Measurements from ENCODE around the gene RNF167. TPM values are rescaled to one million over a fixed set of nuclear protein-coding genes. Genes with fewer than 3 reads are reported as not detected.

RNF167 gene
- total RNA-seq, 1 experiment from 2014 or later = 100.0 TPM

DNA sequence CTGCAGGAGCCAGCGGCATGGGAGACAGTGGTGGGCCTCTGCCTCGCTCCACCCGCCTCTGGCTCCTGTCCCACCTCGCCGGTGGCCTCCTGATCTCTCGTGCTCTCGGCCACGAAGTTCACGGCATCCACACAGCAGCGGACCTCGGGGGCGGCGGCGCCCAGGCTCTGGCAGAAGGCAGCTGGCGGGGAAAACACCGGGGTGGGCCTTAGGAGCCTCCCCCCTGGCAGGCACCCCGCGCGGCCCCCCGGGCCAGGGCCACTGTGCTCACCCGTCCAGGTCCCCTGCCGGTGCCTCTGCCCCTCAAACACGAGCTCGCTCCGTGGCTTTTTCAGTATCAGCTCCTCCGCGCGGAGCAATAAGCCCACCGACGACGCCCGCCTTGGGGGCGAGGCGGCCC lies 41.1 kb upstream of the RNF167 start:
- BruUV-seq (replicated peaks) = no TSS peak
- Mint-ChIP-seq H3K9me3 (ENCODE audit: unreplicated experiment) (no peaks in the 10 kb centered on the region), H3K4me1 (ENCODE audit: insufficient read depth, unreplicated experiment) (peaks cover 17% of the 10 kb centered on the region), H3K36me3 (ENCODE audit: insufficient read depth, unreplicated experiment) (peaks cover 58% of the 10 kb centered on the region), H3K27me3 (ENCODE audit: insufficient read depth, unreplicated experiment) (no peaks in the 10 kb centered on the region), H3K27ac (ENCODE audit: low read depth, unreplicated experiment) (no peak overlapping the region), H3K4me3 (ENCODE audit: unreplicated experiment) (no peak overlapping the region)
- intact Hi-C loops (cut with micrococcal nuclease) = no loop called here
- no peak for DNase-seq (ENCODE audit: unreplicated experiment)
- TF ChIP-seq, protein P1, sequence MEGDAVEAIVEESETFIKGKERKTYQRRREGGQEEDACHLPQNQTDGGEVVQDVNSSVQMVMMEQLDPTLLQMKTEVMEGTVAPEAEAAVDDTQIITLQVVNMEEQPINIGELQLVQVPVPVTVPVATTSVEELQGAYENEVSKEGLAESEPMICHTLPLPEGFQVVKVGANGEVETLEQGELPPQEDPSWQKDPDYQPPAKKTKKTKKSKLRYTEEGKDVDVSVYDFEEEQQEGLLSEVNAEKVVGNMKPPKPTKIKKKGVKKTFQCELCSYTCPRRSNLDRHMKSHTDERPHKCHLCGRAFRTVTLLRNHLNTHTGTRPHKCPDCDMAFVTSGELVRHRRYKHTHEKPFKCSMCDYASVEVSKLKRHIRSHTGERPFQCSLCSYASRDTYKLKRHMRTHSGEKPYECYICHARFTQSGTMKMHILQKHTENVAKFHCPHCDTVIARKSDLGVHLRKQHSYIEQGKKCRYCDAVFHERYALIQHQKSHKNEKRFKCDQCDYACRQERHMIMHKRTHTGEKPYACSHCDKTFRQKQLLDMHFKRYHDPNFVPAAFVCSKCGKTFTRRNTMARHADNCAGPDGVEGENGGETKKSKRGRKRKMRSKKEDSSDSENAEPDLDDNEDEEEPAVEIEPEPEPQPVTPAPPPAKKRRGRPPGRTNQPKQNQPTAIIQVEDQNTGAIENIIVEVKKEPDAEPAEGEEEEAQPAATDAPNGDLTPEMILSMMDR (IDR thresholded peaks at IDR 0.05; ENCODE audit: unreplicated experiment) = no peak
- POLR2A ChIA-PET = interaction anchor here (0.6 to 2.2 kb wide), 5 partner anchors 9 to 219 kb away, joined by 3 to 8 read pairs (median 3); partner anchors contain the start of genes PSMB6 and SPAG7
- CTCF ChIA-PET = interaction anchor here (0.6 to 1.0 kb wide), 3 partner anchors 10 to 13 kb away, joined by 3 to 5 read pairs (median 3); no protein-coding TSS in a partner anchor

DNA sequence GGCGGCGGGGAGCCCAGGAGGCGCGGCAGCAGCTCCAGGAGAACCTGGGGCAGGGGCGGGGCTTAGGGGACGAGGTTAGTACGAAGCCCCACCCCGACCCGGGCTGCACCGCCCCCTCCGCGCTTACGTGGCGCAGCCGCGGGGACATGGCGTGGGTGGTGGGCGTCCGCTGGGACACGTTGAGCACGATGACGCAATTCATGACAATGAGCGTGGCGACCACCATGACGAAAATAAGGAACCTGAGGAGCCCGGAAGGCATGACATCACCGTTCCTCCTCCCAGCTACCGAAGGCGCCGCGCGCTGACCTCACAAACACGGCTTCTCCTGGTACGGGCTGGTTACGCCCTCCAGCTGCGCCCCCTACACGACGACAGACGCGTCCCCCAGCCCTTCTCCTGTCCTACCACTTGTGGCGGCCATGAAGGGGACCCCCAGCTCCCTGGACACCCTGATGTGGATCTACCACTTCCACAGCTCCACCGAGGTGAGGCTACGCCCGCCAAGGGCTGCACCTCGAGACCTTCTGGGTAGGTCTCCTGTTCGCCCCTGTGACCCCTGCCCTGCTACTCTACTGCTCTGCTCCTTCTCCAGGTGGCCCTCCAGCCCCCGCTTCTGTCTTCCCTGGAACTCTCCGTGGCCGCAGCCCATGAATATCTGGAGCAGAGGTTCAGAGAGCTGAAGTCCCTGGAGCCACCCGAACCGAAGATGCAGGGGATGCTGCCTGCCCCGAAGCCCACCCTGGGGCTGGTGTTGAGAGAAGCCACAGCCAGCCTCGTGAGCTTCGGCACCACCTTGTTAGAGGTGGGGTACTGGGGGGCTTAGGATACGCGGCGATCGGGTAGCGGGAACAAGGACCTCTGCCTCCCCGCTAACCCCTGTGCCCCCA lies 40.5 kb upstream of the RNF167 start, which contains the start of gene C17orf107:
TSS of gene C17orf107 (plus strand) at position 196 of the 890 bp plus-strand sequence. CDS start at position 423, 227 bp downstream.
- H3K4me3 Mint-ChIP-seq (ENCODE audit: unreplicated experiment) = no peak within 1 kb of the TSS
- BruUV-seq (replicated peaks) = no TSS peak

DNA sequence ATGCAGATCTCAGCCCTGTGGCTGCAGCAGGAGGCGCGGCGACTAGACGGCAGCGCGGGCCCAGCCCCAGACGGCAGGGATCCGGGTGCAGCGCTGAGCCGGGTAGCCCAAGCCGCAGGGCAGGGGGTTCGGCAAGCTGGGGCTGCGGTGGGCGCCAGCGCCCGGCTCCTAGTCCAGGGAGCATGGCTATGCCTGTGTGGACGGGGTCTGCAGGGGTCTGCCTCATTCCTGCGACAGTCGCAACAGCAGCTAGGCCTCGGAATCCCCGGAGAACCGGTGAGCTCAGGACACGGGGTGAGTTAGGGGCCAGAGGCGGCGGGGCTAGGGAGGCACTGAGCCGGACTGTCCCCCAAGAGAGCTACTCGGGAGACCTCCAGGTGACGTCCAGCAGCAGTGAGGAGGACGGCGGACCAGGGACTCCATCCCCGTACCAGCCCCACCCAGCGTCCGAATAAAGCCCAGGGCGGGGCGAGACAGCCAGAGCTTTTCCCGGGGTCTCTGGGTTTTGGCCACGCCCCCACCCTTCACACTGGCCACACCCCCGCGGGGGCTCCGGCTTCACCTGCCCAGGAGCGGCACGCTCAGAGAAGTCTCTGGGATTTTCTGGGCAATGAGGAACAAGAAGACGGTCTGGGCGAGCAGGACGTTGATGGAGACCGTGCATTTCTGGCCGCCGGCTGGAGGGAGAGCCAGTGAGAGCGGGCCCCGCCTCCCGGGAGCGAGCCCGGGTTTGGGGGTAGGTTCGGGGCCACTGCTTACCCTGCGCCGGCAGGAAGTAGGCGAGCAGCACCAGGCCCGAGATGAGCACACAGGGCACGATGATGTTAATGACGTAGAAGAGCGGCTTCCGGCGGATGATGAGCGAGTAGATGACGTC lies 39.6 kb upstream of the RNF167 start:
- intact Hi-C loops (cut with micrococcal nuclease) = loop anchor here (5.0 to 10.0 kb wide), 2 partner anchors 333 to 1534 kb away; partner anchors contain the start of gene AIPL1
- CTCF ChIA-PET = interaction anchor here (0.5 to 4.2 kb wide), 8 partner anchors 8 to 110 kb away, joined by 3 to 38 read pairs (median 3); no protein-coding TSS in a partner anchor
- no peak overlapping the region for H3K27ac Mint-ChIP-seq (ENCODE audit: low read depth, unreplicated experiment)
- BruUV-seq (replicated peaks) = no TSS peak
- no peak for DNase-seq (ENCODE audit: unreplicated experiment)
- peaks cover 17% of the 10 kb centered on the region for H3K4me1 Mint-ChIP-seq (ENCODE audit: insufficient read depth, unreplicated experiment)
- H3K9me3 Mint-ChIP-seq (ENCODE audit: unreplicated experiment) = no peaks in the 10 kb centered on the region
- TF ChIP-seq, protein P1 (IDR thresholded peaks at IDR 0.05; ENCODE audit: unreplicated experiment) = no peak
- POLR2A ChIA-PET = interaction anchor here (0.7 to 2.2 kb wide), 6 partner anchors 7 to 168 kb away, joined by 3 to 8 read pairs (median 4); partner anchors contain the start of gene SPAG7
- no peaks in the 10 kb centered on the region for H3K27me3 Mint-ChIP-seq (ENCODE audit: insufficient read depth, unreplicated experiment)
- no peak overlapping the region for H3K4me3 Mint-ChIP-seq (ENCODE audit: unreplicated experiment)
- H3K36me3 Mint-ChIP-seq (ENCODE audit: insufficient read depth, unreplicated experiment) = peaks cover 65% of the 10 kb centered on the region

More for the DNA sequence above, 40.5 kb upstream of the RNF167 start, which contains the start of gene C17orf107:
- Mint-ChIP-seq H3K27ac (ENCODE audit: low read depth, unreplicated experiment) (no peak within 1 kb of the TSS), H3K9me3 (ENCODE audit: unreplicated experiment) (no peaks in the 10 kb centered on the region), H3K36me3 (ENCODE audit: insufficient read depth, unreplicated experiment) (peaks cover 56% of the 10 kb centered on the region), H3K27me3 (ENCODE audit: insufficient read depth, unreplicated experiment) (no peaks in the 10 kb centered on the region), H3K4me1 (ENCODE audit: insufficient read depth, unreplicated experiment) (peaks cover 17% of the 10 kb centered on the region)
- intact Hi-C loops (cut with micrococcal nuclease) = loop anchor here (5.0 to 10.0 kb wide), 2 partner anchors 332 to 1535 kb away; partner anchors contain the start of gene AIPL1
- POLR2A ChIA-PET = interaction anchor here (0.6 to 2.2 kb wide), 7 partner anchors 8 to 219 kb away, joined by 3 to 8 read pairs (median 3); partner anchors contain the start of genes PSMB6 and SPAG7
- DNase-seq (ENCODE audit: unreplicated experiment) = no peak
- CTCF ChIA-PET = interaction anchor here (0.6 to 4.2 kb wide), 5 partner anchors 9 to 82 kb away, joined by 3 to 38 read pairs (median 3); no protein-coding TSS in a partner anchor
- TF ChIP-seq, protein P1 (IDR thresholded peaks at IDR 0.05; ENCODE audit: unreplicated experiment) = no peak
